Activated CD8-positive, alpha-beta memory T cell treated with anti-CD3 and anti-CD28 coated beads for 4 hours (primary cell): ENCODE data around the gene LRRC45.
A peak's percentile ranks its signal among the peaks of the same experiment; 100 is the strongest.

Experiments used
- DNase-seq, 2 donors: peaks; one replicate each; pipeline ENCODE4 v3.0.0-alpha.2; 2020; ENCODE audit warnings: low read depth in 2 of 2

The LRRC45 gene

GRCh38 chr17:82050761-82051641 is 27.9 kb downstream of the LRRC45 start:
- no peak for DNase-seq

DNA sequence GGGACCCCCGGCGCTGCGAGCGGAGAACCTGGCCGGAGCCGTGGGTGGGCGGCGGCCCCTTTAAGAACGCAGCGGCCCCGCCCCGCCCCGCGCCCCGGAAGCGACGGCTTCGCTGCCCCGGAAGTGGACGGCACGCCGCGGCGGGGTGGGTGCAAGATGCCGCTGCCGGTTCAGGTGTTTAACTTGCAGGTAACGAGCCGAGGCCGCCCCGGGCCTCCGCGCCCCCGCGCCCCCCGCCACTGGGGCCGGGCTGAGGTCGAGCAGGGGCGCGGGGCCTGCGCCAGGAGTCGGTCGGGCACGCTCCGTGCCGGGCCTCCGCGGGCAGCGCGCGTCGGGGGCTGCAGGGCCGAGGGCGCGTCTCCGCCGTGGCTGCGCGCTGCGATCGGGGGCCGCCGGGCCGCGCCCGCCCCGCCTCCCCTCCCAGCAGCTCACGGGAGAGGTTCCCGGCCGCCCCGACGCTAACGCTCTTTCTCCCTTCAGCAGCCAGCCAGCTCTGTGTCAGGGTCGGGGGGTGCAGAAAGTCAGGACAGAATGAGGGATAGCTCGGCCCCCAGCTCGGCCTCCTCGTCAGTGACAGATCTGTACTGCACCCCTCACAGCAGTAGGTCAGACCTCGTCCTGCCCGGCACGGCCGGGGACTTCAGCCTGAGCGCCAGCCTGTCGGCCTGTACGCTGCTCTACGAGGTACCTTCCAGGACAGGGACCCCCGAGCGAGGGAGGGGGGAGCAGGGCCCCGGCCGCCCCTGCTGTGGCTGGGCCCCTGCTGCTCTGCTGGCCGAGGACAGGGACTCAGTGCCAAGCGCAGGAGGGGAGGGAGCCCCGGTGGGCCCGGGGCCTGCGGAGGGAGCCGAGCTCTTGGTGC is 28.9 kb downstream of the LRRC45 start, which contains the start of the genes GPS1 and RFNG:
Gene GPS1 (plus strand): TSS at position 123 of the 862 bp plus-strand sequence. CDS start 34 bp downstream, at position 157.
Gene RFNG (minus strand): TSS at position 36 of the 862 bp plus-strand sequence. CDS start 45 bp downstream, outside the sequence.
- peak; percentile 58 to 68 for DNase-seq

DNA sequence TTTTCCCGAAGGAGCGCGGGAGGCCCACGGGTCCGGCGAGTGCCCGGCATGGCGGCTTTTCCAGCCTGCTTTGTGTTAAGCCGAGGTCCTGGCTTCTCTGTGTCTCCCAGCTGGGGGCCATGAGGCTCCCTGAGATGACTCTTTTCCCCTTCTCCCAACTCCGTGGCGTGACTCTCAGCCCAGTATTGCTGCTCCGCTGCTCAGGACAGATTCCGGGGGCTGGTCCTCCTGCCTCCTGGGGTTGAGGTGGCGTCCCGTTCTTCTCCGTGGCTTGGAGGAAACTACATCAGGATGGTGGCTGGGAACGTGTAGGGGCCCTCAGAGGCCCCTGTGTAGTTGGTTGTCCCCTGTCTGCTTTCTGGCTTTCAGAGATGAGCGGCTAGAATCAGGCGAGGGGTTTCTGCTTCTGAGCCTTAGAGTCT is 29.5 kb downstream of the LRRC45 start:
- DNase-seq, result no peak

GRCh38 chr17:82053130-82053529 is 30.0 kb downstream of the LRRC45 start:
- no peak for DNase-seq

DNA sequence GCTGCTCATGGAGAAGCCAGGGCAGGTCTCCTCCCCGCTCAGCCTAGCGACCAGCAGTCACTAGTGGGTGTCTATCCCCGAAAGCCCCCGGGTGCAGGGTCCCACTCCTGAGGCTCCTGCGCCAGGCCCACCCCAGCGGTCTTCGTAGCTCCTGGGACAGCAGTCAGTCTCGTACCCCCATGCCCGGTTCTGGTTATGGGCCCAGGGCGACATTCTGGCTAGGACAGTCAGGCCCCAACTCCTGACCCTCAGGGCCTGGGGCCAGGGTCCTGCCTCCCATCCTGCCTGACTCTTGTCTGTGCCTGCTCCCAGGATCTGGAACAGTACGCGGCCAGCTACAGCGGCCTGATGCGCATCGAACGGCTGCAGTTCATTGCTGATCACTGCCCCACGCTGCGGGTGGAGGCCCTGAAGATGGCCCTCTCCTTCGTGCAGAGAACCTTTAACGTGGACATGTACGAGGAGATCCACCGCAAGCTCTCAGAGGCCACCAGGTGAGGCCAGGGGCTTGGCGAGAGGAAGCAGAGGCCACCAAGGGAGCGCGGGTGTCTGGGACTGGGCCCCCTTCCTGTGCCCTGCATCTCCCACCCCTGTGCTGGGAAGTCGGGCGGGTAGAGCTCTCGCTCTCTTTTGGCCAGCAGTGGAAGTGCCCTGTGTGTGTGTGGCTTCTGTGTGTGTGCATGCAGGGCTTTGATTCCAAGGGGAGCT is 30.6 kb downstream of the LRRC45 start:
- no peak for DNase-seq

GRCh38 chr17:82054351-82055022 is 31.4 kb downstream of the LRRC45 start:
- no peak for DNase-seq

- DNase-seq, result no peak
Observed at GRCh38 chr17:82055023-82055964, 32.2 kb downstream of the LRRC45 start.

GRCh38 chr17:82055965-82056728 is 33.0 kb downstream of the LRRC45 start:
- DNase-seq, result no peak

DNA sequence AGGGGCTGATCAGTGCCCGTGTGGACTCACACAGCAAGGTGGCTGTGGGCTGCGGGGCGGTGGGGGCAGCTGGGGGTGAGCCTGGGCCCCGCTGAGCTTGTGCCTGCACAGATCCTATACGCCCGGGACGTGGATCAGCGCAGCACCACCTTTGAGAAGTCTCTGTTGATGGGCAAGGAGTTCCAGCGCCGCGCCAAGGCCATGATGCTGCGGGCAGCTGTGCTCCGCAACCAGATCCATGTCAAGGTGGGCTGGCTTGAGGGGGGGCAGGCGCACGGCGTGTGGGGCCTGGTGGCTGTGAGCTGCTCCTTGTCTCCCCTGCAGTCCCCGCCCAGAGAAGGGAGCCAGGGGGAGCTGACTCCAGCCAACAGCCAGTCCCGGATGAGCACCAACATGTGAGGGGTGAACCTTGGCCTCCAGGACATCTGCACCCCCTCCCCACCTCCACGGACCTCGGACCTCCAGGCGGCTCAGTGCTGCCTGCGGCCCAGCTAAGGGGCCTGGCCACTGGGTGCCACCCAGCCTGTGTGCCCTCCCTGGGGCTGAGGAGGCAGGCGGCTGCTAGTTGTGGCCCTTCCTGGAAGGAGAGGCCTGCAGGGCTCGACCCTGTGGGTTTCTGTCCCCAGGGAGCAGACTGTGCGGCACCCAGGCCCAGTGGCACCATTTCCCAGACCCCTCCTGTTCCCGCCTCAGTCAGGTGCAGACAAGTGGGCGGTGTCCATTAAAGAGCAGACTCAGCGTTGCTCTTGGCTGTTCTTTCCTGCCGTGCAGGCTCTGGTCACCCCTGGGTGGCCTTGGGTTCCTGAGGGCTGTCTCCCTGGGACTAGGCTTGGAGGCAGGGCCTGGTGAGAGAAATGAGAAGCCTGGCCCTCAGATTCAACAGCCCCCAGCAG is 33.9 kb downstream of the LRRC45 start:
- DNase-seq, result no peak

- no peak for DNase-seq
Observed at GRCh38 chr17:82058230-82058854, 35.2 kb downstream of the LRRC45 start.

- DNase-seq, result no peak
Observed at GRCh38 chr17:82058855-82059249, 35.7 kb downstream of the LRRC45 start.

DNA sequence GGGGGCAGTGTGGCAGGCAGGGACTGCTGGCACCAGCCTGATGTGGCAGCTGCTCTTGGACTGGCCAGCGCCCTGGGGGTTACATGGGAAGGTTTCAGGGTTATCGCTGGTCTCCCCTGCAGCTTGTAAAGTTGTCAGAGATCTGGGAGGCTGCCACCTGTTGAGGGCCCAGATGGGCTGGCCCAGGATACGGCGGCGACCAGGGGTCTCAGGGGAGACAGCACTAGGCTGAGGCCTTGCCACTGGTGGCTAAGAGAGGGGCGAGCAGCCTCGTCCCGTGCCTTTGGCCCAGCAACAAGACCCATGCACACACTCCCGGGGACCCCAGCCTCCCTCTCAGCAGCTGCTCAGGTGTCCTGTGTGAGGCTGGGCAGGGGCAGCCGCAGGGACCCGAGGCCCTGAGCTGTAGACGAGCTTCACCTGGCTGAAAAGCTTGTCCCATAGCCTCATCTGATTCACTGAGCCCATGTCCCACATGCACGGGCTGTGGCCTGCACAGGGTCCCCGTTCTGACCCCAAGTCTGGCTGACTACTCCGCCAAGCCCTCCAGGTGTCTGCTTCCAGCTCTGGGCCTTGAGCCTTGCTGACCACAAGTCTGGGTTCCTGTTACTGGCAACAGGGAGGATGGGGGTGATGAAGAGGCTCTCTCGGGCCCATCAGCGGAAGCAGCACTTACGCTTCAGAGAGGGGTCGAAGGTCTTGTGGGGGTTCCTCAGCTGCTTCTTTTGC is 36.3 kb downstream of the LRRC45 start:
- DNase-seq, result no peak

GRCh38 chr17:82060001-82060380 is 36.9 kb downstream of the LRRC45 start:
- no peak for DNase-seq

DNA sequence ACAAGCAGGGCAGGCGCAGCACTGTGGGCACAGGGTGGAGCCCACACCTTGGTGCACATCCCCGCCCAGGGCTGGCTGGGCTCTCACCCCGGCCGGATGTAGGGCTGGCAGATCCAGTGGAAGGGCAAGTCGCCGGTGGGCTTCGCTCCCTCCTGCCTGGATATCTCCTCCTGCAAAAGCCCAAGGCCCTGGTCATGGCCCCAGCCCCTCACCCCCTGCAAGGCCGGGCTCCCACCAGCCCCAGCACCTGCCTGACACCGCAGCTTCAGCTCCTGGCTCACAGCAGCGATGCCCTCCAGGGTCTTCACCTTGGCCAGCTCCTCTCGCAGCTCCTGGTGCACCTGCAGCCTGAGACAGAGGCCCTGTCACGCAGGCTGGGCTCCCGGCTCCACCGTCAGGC is 37.5 kb downstream of the LRRC45 start:
- DNase-seq, result no peak

DNA sequence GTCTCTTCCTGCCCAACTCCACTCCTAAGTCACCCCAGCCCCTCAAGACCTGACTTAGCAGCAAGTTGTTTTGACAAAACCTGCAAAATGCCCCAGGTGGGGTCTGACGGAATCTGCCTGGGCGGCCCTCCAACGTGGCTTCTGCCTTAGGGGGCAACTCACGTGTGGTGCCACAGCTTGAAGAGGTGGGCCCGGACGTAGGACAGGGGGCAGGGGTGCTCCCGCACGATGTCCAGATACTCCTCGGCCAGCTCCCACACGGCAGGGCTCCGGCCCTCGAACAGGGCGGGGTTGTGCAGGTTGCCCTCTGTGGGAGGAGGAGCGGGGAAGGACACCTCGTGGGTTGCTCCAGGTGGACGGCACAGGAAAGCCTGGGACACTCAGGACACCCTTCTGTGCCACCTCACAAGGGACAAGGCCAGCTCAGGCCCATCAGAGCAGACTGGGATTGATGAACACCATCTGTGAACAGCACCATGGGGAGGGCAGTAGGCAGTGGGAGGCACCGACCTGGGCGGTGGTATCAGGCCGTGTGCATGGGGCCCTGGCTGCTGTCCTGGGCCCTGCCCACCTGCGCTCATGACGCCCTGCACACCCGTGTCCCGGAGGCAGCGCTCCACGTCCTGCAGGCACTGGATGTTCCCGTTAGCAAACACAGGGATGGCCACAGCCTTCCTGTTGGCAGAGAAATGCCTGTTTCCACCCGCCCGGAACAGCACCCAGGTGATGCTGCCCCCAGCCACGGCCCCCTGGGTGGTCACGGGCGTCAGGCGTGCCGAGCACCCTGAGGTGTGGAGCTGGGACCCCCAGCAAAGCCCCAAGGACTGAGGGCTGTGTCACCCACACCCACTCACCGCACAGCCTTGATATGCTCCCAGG is 38.2 kb downstream of the LRRC45 start:
- no peak for DNase-seq
